Activated CD8-positive, alpha-beta memory T cell treated with anti-CD3 and anti-CD28 coated beads, Interleukin-2, amount 10 ng/mL, durations not matched to agents 7 days and 5 days (primary cell): ENCODE measurements around the gene BCAP31. TPM values are rescaled to one million over a fixed set of nuclear protein-coding genes. Genes with fewer than 3 reads are reported as not detected.
"Not testable (repeated sequence)": the region's sequence is repeated elsewhere in the genome, so short reads cannot be mapped to it uniquely, and the experiment has no call there.

ENCODE experiments used
- ATAC-seq: fragments of 150-1000 bp; cut with Tn5 transposase; one replicate; pipeline ENCODE4 v1.10.0; 2021; ENCODE audit warnings: moderate library complexity
- CTCF ChIA-PET: fragments of 350-600 bp; sonication (Branson Sonifier 250); formaldehyde crosslinking; loops from one replicate; lab custom pipeline; 2021; ENCODE audit warnings: antibody characterized with exemption; lab: Charles Lee
- DNase-seq: peaks from one replicate; pipeline ENCODE4 v3.0.0-alpha.2; 2020
- H3K27ac Mint-ChIP-seq: one replicate; pipeline ENCODE4 v1.8.0; 2021; ENCODE audit warnings: mild to moderate bottlenecking, mixed read lengths
- H3K27me3 Mint-ChIP-seq: one replicate; pipeline ENCODE4 v1.8.0; 2021; ENCODE audit warnings: mixed read lengths
- H3K36me3 Mint-ChIP-seq: one replicate; pipeline ENCODE4 v1.8.0; 2021; ENCODE audit warnings: mild to moderate bottlenecking, mixed read lengths
- H3K4me1 Mint-ChIP-seq: one replicate; pipeline ENCODE4 v1.8.0; 2021; ENCODE audit warnings: mixed read lengths
- H3K4me3 Mint-ChIP-seq: one replicate; pipeline ENCODE4 v1.8.0; 2021; ENCODE audit warnings: mild to moderate bottlenecking, moderate library complexity, mixed read lengths
- H3K9me3 Mint-ChIP-seq: one replicate; pipeline ENCODE4 v1.8.0; 2022; ENCODE audit warnings: low read depth, mixed read lengths
- total RNA-seq, 2 experiments: library from RNA; stranded (reverse); gene quantifications; one replicate each; pipeline ENCODE4 v1.2.3, GENCODE V29; 2021

The BCAP31 gene
- total RNA-seq, 2 experiments from 2014 or later = 137 to 148 TPM

GRCh38 chrX:153766098-153766817, 42.1 kb upstream of the BCAP31 start:
- H3K27me3 Mint-ChIP-seq = no peaks in the 10 kb centered on the region
- H3K27ac Mint-ChIP-seq = no peak overlapping the region
- H3K36me3 Mint-ChIP-seq = no peaks in the 10 kb centered on the region
- peak; percentile 35 for ATAC-seq
- peaks cover 5% of the 10 kb centered on the region for H3K4me1 Mint-ChIP-seq
- no peak overlapping the region for H3K4me3 Mint-ChIP-seq
- no peaks in the 10 kb centered on the region for H3K9me3 Mint-ChIP-seq
- DNase-seq = no peak
- CTCF ChIA-PET = interaction anchor here (1.5 kb wide), 1 partner anchor 181 kb away, joined by 5 read pairs; no protein-coding TSS in a partner anchor

GRCh38 chrX:153765138-153766079, 41.2 kb upstream of the BCAP31 start:
- no peaks in the 10 kb centered on the region for H3K27me3 Mint-ChIP-seq
- no peak for ATAC-seq
- H3K9me3 Mint-ChIP-seq = no peaks in the 10 kb centered on the region
- H3K4me1 Mint-ChIP-seq = peaks cover 5% of the 10 kb centered on the region
- no peak overlapping the region for H3K27ac Mint-ChIP-seq
- CTCF ChIA-PET = interaction anchor here (1.1 to 1.5 kb wide), 3 partner anchors 137 to 182 kb away, joined by 3 to 5 read pairs (median 3); partner anchors contain the start of gene ARHGAP4
- H3K36me3 Mint-ChIP-seq = no peaks in the 10 kb centered on the region
- no peak overlapping the region for H3K4me3 Mint-ChIP-seq
- no peak for DNase-seq

GRCh38 chrX:153764786-153765137, 40.6 kb upstream of the BCAP31 start:
- Mint-ChIP-seq H3K9me3 (no peaks in the 10 kb centered on the region), H3K27me3 (no peaks in the 10 kb centered on the region), H3K4me1 (peaks cover 5% of the 10 kb centered on the region), H3K27ac (no peak overlapping the region), H3K36me3 (no peaks in the 10 kb centered on the region), H3K4me3 (no peak overlapping the region)
- no peak for DNase-seq
- no peak for ATAC-seq
- CTCF ChIA-PET = interaction anchor here (0.6 to 1.7 kb wide), 9 partner anchors 10 to 206 kb away, joined by 3 to 10 read pairs (median 3); partner anchors contain the start of genes ARHGAP4, IDH3G, RENBP and SSR4

- DNase-seq = peak; percentile 77
- CTCF ChIA-PET = interaction anchor here (0.6 to 1.8 kb wide), 14 partner anchors 9 to 207 kb away, joined by 3 to 10 read pairs (median 3); partner anchors contain the start of genes ARHGAP4, IDH3G, RENBP and SSR4
- H3K36me3 Mint-ChIP-seq = no peaks in the 10 kb centered on the region
- peak; percentile 91 for ATAC-seq
- H3K4me1 Mint-ChIP-seq = peaks cover 5% of the 10 kb centered on the region
- H3K4me3 Mint-ChIP-seq = no peak within 1 kb of the TSS
- no peaks in the 10 kb centered on the region for H3K27me3 Mint-ChIP-seq
- no peak within 1 kb of the TSS for H3K27ac Mint-ChIP-seq
- no peaks in the 10 kb centered on the region for H3K9me3 Mint-ChIP-seq
Observed at GRCh38 chrX:153763989-153764755, 40.0 kb upstream of the BCAP31 start, which contains the start of gene PLXNB3. TSS of gene PLXNB3 (plus strand) at chrX:153764249. CDS start at chrX:153765536, 1,287 bp downstream.

GRCh38 chrX:153763298-153763932, 39.2 kb upstream of the BCAP31 start:
- no peak overlapping the region for H3K4me3 Mint-ChIP-seq
- no peak overlapping the region for H3K27ac Mint-ChIP-seq
- peaks cover 5% of the 10 kb centered on the region for H3K4me1 Mint-ChIP-seq
- DNase-seq = no peak
- CTCF ChIA-PET = interaction anchor here (0.6 to 1.8 kb wide), 13 partner anchors 9 to 207 kb away, joined by 3 to 10 read pairs (median 3); partner anchors contain the start of genes IDH3G, RENBP, SLC6A8 and SSR4
- no peaks in the 10 kb centered on the region for H3K27me3 Mint-ChIP-seq
- ATAC-seq = no peak
- H3K9me3 Mint-ChIP-seq = no peaks in the 10 kb centered on the region
- H3K36me3 Mint-ChIP-seq = no peaks in the 10 kb centered on the region

GRCh38 chrX:153762626-153763173, 38.5 kb upstream of the BCAP31 start:
- no peak for ATAC-seq
- H3K27ac Mint-ChIP-seq = no peak overlapping the region
- H3K4me3 Mint-ChIP-seq = no peak overlapping the region

GRCh38 chrX:153761863-153762262, 37.7 kb upstream of the BCAP31 start:
- H3K9me3 Mint-ChIP-seq = no peaks in the 10 kb centered on the region
- H3K27ac Mint-ChIP-seq = no peak overlapping the region
- H3K4me3 Mint-ChIP-seq = no peak overlapping the region
- no peaks in the 10 kb centered on the region for H3K36me3 Mint-ChIP-seq
- CTCF ChIA-PET = no interaction called here
- H3K4me1 Mint-ChIP-seq = peaks cover 2% of the 10 kb centered on the region
- ATAC-seq = no peak
- no peaks in the 10 kb centered on the region for H3K27me3 Mint-ChIP-seq
- no peak for DNase-seq

More at GRCh38 chrX:153762626-153763173, 38.5 kb upstream of the BCAP31 start:
- Mint-ChIP-seq H3K4me1 (peaks cover 2% of the 10 kb centered on the region), H3K27me3 (no peaks in the 10 kb centered on the region), H3K9me3 (no peaks in the 10 kb centered on the region), H3K36me3 (no peaks in the 10 kb centered on the region)
- CTCF ChIA-PET = interaction anchor here (1.0 to 1.8 kb wide), 8 partner anchors 10 to 205 kb away, joined by 3 to 6 read pairs (median 4); partner anchors contain the start of genes IDH3G, RENBP, SLC6A8 and SSR4
- DNase-seq = no peak

GRCh38 chrX:153755136-153755535, 30.9 kb upstream of the BCAP31 start:
- H3K9me3 Mint-ChIP-seq = no peaks in the 10 kb centered on the region
- ATAC-seq = no peak
- H3K4me1 Mint-ChIP-seq = no peaks in the 10 kb centered on the region
- no peak overlapping the region for H3K27ac Mint-ChIP-seq
- DNase-seq = no peak
- H3K27me3 Mint-ChIP-seq = peaks cover 9% of the 10 kb centered on the region
- H3K4me3 Mint-ChIP-seq = no peak overlapping the region
- CTCF ChIA-PET = interaction anchor here (0.6 kb wide), 1 partner anchor 1306 kb away, joined by 3 read pairs; no protein-coding TSS in a partner anchor
- no peaks in the 10 kb centered on the region for H3K36me3 Mint-ChIP-seq

- Mint-ChIP-seq H3K9me3 (no peaks in the 10 kb centered on the region), H3K27ac (no peak overlapping the region), H3K27me3 (peaks cover 16% of the 10 kb centered on the region), H3K4me3 (no peak overlapping the region), H3K36me3 (no peaks in the 10 kb centered on the region), H3K4me1 (no peaks in the 10 kb centered on the region)
- no peak for ATAC-seq
- DNase-seq = no peak
- CTCF ChIA-PET = no interaction called here
Observed at GRCh38 chrX:153750127-153750774, 26.1 kb upstream of the BCAP31 start.

- not testable (repeated sequence) for H3K27ac Mint-ChIP-seq, H3K36me3 Mint-ChIP-seq, H3K4me3 Mint-ChIP-seq, ATAC-seq, H3K9me3 Mint-ChIP-seq, DNase-seq, H3K4me1 Mint-ChIP-seq
- CTCF ChIA-PET = interaction anchor here (1.2 kb wide), 1 partner anchor 14 kb away, joined by 5 read pairs; no protein-coding TSS in a partner anchor
- H3K27me3 Mint-ChIP-seq = peaks cover 19% of the 10 kb centered on the region
Observed at GRCh38 chrX:153749017-153749416, 24.8 kb upstream of the BCAP31 start.

GRCh38 chrX:153746991-153747390, 22.8 kb upstream of the BCAP31 start:
- CTCF ChIA-PET, H3K4me1 Mint-ChIP-seq, H3K36me3 Mint-ChIP-seq, DNase-seq, ATAC-seq, H3K27ac Mint-ChIP-seq, H3K9me3 Mint-ChIP-seq, H3K4me3 Mint-ChIP-seq: not testable (repeated sequence)
- peaks cover 17% of the 10 kb centered on the region for H3K27me3 Mint-ChIP-seq
